ENCODE measurements around the gene C4BPA.

C4BPA gene

DNA sequence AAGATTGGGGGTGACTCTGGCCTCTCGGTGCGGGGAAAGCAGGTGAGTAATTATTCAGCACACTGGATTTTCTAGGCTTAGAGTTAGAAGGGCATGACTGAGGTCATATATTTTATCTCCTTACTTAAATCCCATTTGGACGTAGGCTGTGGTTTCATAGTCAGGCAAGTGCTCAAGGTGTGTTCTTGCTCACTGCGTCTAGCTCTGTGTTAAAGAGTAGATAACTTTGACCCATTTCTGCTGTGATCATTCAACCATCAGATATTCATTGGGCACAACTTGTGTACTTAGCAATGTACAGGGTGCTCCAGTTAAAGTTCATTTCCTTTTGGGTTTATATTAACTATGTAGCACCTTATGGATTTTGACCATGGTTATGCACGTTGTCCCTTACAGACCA is 36.4 kb upstream of the C4BPA start:
- no peaks in the 10 kb centered on the region for H3K4me1 ChIP-seq (ENCODE audit: control insufficient read depth, insufficient read depth, low read depth, low read length)
- peaks cover 27 to 87% of the 10 kb centered on the region in 2 experiments for H3K36me3 ChIP-seq (ENCODE audit: control insufficient read depth in 1 of 2, insufficient read depth in 2 of 2, low read depth in 1 of 2, low read length in 2 of 2)
- no peak overlapping the region for H2BK12ac ChIP-seq (ENCODE audit: low read length in 2 of 2)
- H2AK5ac ChIP-seq (ENCODE audit: low read length, severe bottlenecking): no peak overlapping the region
- H3K9ac ChIP-seq (ENCODE audit: low read length): no peak overlapping the region
- H3K27me3 ChIP-seq (ENCODE audit: control insufficient read depth in 1 of 2, insufficient read depth in 1 of 2, low read length in 2 of 2): no peaks in the 10 kb centered on the region
- no peak overlapping the region for H3K27ac ChIP-seq (ENCODE audit: low read length, poor library complexity, severe bottlenecking)
- 100% methylated on average over 3 of the region's 5 CpGs for WGBS
- H2AFZ ChIP-seq (ENCODE audit: low read depth, low read length): no peak overlapping the region
- H2BK15ac ChIP-seq (ENCODE audit: low read depth, poor library complexity, severe bottlenecking): no peak overlapping the region
- no peak overlapping the region for H2BK120ac ChIP-seq (ENCODE audit: low read depth, low read length)
- H3K14ac ChIP-seq (ENCODE audit: low read length in 2 of 2): no peak overlapping the region
- no peak for DNase-seq
- H3K4ac ChIP-seq (ENCODE audit: low read depth in 1 of 2, low read length in 2 of 2): no peak overlapping the region
- no peak overlapping the region for H3K4me3 ChIP-seq (ENCODE audit: insufficient read depth in 1 of 2, low read depth in 1 of 2, low read length in 2 of 2)
- H3K9me3 ChIP-seq (ENCODE audit: control insufficient read depth, low read length): no peaks in the 10 kb centered on the region
- H3K23ac ChIP-seq (ENCODE audit: low read length in 2 of 2): no peak overlapping the region
- no peak overlapping the region for H3K4me2 ChIP-seq (ENCODE audit: low read length, poor library complexity, severe bottlenecking)
- H3K18ac ChIP-seq (ENCODE audit: low read depth in 1 of 2, low read length in 2 of 2): no peak overlapping the region
- H2BK5ac ChIP-seq (ENCODE audit: low read depth, low read length, poor library complexity, severe bottlenecking): no peak overlapping the region
- H4K8ac ChIP-seq (ENCODE audit: low read length): no peak overlapping the region
- H4K91ac ChIP-seq (ENCODE audit: low read length): no peak overlapping the region
- H3K79me1 ChIP-seq (replicated peaks; ENCODE audit: low read length, poor library complexity, severe bottlenecking): no peaks in the 10 kb centered on the region

DNA sequence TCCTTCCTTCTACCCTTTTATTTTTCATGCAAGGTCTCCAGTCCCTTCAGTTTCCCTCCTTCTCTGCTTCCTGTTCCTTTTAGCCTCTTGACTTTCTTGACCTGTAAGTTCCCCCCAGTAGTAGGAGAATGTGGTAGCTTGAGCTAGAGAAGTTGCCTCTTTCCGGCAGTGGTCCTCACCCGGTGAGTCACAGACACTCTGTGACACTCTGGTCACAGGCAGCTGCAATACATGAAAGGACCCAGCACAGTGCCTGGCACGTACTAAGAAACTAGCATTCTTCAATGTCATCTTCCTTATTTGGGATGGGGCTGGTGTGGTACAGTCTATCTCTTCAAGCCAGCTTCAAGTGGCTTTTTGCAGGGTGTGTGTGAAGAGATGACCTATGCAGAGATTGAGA is 35.0 kb upstream of the C4BPA start:
- Histone ChIP-seq H3K14ac (ENCODE audit: low read length in 2 of 2) (no peak overlapping the region), H2AFZ (ENCODE audit: low read depth, low read length) (no peak overlapping the region), H3K4me1 (ENCODE audit: control insufficient read depth, insufficient read depth, low read depth, low read length) (no peaks in the 10 kb centered on the region), H3K27me3 (ENCODE audit: control insufficient read depth in 1 of 2, insufficient read depth in 1 of 2, low read length in 2 of 2) (no peaks in the 10 kb centered on the region), H3K79me1 (replicated peaks; ENCODE audit: low read length, poor library complexity, severe bottlenecking) (no peaks in the 10 kb centered on the region), H3K4me2 (ENCODE audit: low read length, poor library complexity, severe bottlenecking) (no peak overlapping the region), H3K4me3 (ENCODE audit: insufficient read depth in 1 of 2, low read depth in 1 of 2, low read length in 2 of 2) (no peak overlapping the region), H2BK15ac (ENCODE audit: low read depth, poor library complexity, severe bottlenecking) (no peak overlapping the region), H4K8ac (ENCODE audit: low read length) (no peak overlapping the region), H2BK12ac (ENCODE audit: low read length in 2 of 2) (no peak overlapping the region), H3K4ac (ENCODE audit: low read depth in 1 of 2, low read length in 2 of 2) (no peak overlapping the region), H3K9me3 (ENCODE audit: control insufficient read depth, low read length) (no peaks in the 10 kb centered on the region), H3K36me3 (ENCODE audit: control insufficient read depth in 1 of 2, insufficient read depth in 2 of 2, low read depth in 1 of 2, low read length in 2 of 2) (peaks cover 21 to 74% of the 10 kb centered on the region in 2 experiments), H3K9ac (ENCODE audit: low read length) (no peak overlapping the region), H2AK5ac (ENCODE audit: low read length, severe bottlenecking) (no peak overlapping the region), H3K18ac (ENCODE audit: low read depth in 1 of 2, low read length in 2 of 2) (no peak overlapping the region), H2BK5ac (ENCODE audit: low read depth, low read length, poor library complexity, severe bottlenecking) (no peak overlapping the region), H3K27ac (ENCODE audit: low read length, poor library complexity, severe bottlenecking) (no peak overlapping the region), H2BK120ac (ENCODE audit: low read depth, low read length) (no peak overlapping the region), H4K91ac (ENCODE audit: low read length) (no peak overlapping the region), H3K23ac (ENCODE audit: low read length in 2 of 2) (no peak overlapping the region)
- no peak for DNase-seq
- WGBS: 45% methylated on average over 2 of the region's 3 CpGs

DNA sequence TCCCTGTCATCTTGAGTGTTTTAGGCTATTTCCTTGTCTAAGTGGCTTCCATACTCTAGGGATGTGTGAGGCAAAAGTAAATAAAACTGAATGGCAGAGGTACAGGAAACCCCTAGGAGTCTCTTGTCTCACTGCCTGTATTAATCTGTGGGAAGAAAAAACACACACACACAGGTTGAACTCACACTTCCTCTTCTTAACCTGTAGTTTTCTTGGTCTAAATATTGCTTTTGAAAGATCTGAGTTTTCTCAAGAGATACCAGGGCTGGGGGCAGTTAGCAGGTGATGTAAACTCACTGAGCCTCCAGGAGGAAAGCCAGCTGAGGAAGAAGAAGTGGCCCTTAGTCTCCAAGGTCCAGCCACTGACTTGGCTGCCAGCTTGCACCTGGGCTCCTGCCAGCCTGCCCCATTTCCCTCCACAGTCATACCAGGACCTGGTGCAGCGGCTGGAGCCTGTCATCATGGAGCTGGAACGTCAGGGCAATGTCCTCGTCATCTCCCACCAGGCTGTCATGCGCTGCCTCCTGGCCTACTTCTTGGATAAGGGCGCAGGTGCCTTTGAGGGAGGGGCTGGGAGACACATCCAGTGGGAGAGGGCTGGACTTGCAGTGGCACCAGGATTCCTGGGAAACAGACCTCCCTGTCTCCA is 34.1 kb upstream of the C4BPA start:
- Histone ChIP-seq H3K9ac (ENCODE audit: low read length) (no peak overlapping the region), H3K27me3 (ENCODE audit: control insufficient read depth in 1 of 2, insufficient read depth in 1 of 2, low read length in 2 of 2) (no peaks in the 10 kb centered on the region), H4K91ac (ENCODE audit: low read length) (no peak overlapping the region), H3K18ac (ENCODE audit: low read depth in 1 of 2, low read length in 2 of 2) (no peak overlapping the region), H3K23ac (ENCODE audit: low read length in 2 of 2) (no peak overlapping the region), H2BK120ac (ENCODE audit: low read depth, low read length) (no peak overlapping the region), H3K79me1 (replicated peaks; ENCODE audit: low read length, poor library complexity, severe bottlenecking) (no peaks in the 10 kb centered on the region), H3K14ac (ENCODE audit: low read length in 2 of 2) (no peak overlapping the region), H3K4me1 (ENCODE audit: control insufficient read depth, insufficient read depth, low read depth, low read length) (no peaks in the 10 kb centered on the region), H2BK15ac (ENCODE audit: low read depth, poor library complexity, severe bottlenecking) (no peak overlapping the region), H3K9me3 (ENCODE audit: control insufficient read depth, low read length) (no peaks in the 10 kb centered on the region), H3K4me2 (ENCODE audit: low read length, poor library complexity, severe bottlenecking) (no peak overlapping the region), H3K4me3 (ENCODE audit: insufficient read depth in 1 of 2, low read depth in 1 of 2, low read length in 2 of 2) (no peak overlapping the region), H3K36me3 (ENCODE audit: control insufficient read depth in 1 of 2, insufficient read depth in 2 of 2, low read depth in 1 of 2, low read length in 2 of 2) (peaks cover 21 to 70% of the 10 kb centered on the region in 2 experiments), H2BK5ac (ENCODE audit: low read depth, low read length, poor library complexity, severe bottlenecking) (no peak overlapping the region), H3K27ac (ENCODE audit: low read length, poor library complexity, severe bottlenecking) (no peak overlapping the region), H4K8ac (ENCODE audit: low read length) (no peak overlapping the region), H2AK5ac (ENCODE audit: low read length, severe bottlenecking) (no peak overlapping the region), H3K4ac (ENCODE audit: low read depth in 1 of 2, low read length in 2 of 2) (no peak overlapping the region), H2BK12ac (ENCODE audit: low read length in 2 of 2) (no peak overlapping the region), H2AFZ (ENCODE audit: low read depth, low read length) (no peak overlapping the region)
- DNase-seq: no peak
- WGBS: 94% methylated on average over 5 of the region's 5 CpGs

DNA sequence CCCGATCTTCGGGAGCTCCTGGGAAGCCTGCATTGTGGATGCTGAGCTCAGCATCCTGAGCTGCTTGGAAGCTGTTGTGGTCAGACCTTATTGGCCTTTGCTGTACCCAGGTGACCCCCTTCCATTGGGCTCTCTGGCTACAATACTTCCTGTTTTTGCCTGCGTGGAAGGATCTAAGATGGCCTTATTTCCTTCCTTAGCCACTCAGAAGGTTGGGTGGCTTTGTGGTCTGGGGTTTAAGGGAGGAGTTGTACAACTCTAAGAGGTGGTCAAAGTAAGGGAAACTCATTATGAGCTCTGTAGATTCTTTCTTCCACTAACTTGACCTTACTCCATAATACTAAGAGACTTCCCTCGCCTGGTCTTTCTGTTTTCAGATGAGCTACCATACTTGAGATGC is 33.2 kb upstream of the C4BPA start:
- no peak overlapping the region for H2AK5ac ChIP-seq (ENCODE audit: low read length, severe bottlenecking)
- no peak overlapping the region for H3K9ac ChIP-seq (ENCODE audit: low read length)
- WGBS: 100% methylated on average over 2 of the region's 4 CpGs
- H3K18ac ChIP-seq (ENCODE audit: low read depth in 1 of 2, low read length in 2 of 2): no peak overlapping the region
- H3K4me3 ChIP-seq (ENCODE audit: insufficient read depth in 1 of 2, low read depth in 1 of 2, low read length in 2 of 2): peak overlapping the region in 1 of 2 experiments; percentile 31
- H3K4ac ChIP-seq (ENCODE audit: low read depth in 1 of 2, low read length in 2 of 2): no peak overlapping the region
- no peak overlapping the region for H3K4me2 ChIP-seq (ENCODE audit: low read length, poor library complexity, severe bottlenecking)
- no peak overlapping the region for H4K91ac ChIP-seq (ENCODE audit: low read length)
- H2BK120ac ChIP-seq (ENCODE audit: low read depth, low read length): no peak overlapping the region
- H3K14ac ChIP-seq (ENCODE audit: low read length in 2 of 2): no peak overlapping the region
- no peaks in the 10 kb centered on the region for H3K27me3 ChIP-seq (ENCODE audit: control insufficient read depth in 1 of 2, insufficient read depth in 1 of 2, low read length in 2 of 2)
- no peak overlapping the region for H4K8ac ChIP-seq (ENCODE audit: low read length)
- peak overlapping the region in 1 of 2 experiments; percentile 16 for H3K23ac ChIP-seq (ENCODE audit: low read length in 2 of 2)
- no peaks in the 10 kb centered on the region for H3K4me1 ChIP-seq (ENCODE audit: control insufficient read depth, insufficient read depth, low read depth, low read length)
- H3K27ac ChIP-seq (ENCODE audit: low read length, poor library complexity, severe bottlenecking): no peak overlapping the region
- no peak overlapping the region for H2BK5ac ChIP-seq (ENCODE audit: low read depth, low read length, poor library complexity, severe bottlenecking)
- no peak overlapping the region for H2AFZ ChIP-seq (ENCODE audit: low read depth, low read length)
- no peaks in the 10 kb centered on the region for H3K79me1 ChIP-seq (replicated peaks; ENCODE audit: low read length, poor library complexity, severe bottlenecking)
- DNase-seq: no peak
- no peak overlapping the region for H2BK12ac ChIP-seq (ENCODE audit: low read length in 2 of 2)
- H2BK15ac ChIP-seq (ENCODE audit: low read depth, poor library complexity, severe bottlenecking): no peak overlapping the region
- peaks cover 21 to 69% of the 10 kb centered on the region in 2 experiments for H3K36me3 ChIP-seq (ENCODE audit: control insufficient read depth in 1 of 2, insufficient read depth in 2 of 2, low read depth in 1 of 2, low read length in 2 of 2)
- no peaks in the 10 kb centered on the region for H3K9me3 ChIP-seq (ENCODE audit: control insufficient read depth, low read length)
